ENCODE data around the gene MOB3A.
"Not testable (repeated sequence)": the region's sequence is repeated elsewhere in the genome, so short reads cannot be mapped to it uniquely, and the experiment has no call there.

Gene MOB3A

DNA sequence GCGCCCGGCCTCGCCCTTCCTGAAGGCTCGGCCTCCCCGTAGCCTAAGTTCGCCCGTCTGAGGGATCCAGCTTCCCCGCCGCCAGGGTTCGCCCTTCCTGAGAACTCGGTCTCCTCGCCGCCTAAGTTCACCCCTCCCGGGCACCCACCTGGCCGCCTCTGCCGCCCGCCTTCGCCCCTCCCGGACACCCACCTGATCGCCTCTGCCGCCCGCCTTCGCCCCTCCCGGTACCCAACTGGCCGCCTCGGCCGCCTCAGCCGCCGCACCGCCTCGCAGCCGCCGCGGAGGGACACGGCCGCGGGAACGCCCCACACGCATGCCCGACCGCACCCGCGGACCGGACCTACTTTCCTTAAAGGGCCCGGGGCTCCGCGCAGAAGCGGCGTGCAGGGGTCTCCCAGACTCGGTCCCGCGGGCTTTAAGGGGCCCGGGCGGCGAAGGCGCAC is at the start of gene MOB3A:
Gene MOB3A, minus strand, starts transcription at position 293 of the 446 bp plus-strand sequence. CDS start 17,766 bp downstream, outside the sequence.
- no peak for DNase-seq

GRCh38 chr19:2145831-2146241 is 49.7 kb upstream of the MOB3A start:
- no peak for DNase-seq

GRCh38 chr19:2144190-2144589 is 48.1 kb upstream of the MOB3A start:
- no peak for DNase-seq

DNA sequence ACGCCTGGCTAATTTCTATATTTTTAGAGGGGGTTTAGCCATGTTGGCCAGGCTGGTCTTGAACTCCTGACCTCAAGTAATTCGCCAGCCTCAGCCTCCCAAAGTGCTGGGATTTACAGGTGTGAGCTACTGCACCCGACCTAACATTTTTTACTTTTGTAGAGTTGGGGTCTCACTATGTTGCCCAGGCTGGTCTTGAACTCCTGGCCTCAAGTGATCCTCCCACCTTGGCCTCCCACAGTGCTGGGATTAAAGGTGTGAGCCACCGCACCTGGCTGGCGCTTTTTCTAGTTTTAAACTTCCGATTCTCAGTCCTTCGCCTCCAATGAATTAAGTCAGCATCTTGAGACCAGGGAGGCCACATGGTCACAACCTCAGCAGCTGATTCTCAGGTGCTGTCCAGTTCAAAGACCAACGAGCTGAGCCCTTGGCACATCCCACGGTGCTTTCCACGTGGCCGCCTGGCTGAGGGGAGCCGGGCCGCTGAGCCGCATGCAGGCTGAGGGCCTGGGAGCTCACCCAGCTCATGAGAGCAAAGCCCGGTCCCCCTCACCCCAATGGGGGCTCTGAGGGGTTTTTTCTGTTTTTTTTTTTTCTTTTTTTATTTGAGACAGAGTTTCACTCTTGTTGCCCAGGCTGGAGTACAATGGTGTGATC is 46.2 kb upstream of the MOB3A start:
- no peak for DNase-seq

DNA sequence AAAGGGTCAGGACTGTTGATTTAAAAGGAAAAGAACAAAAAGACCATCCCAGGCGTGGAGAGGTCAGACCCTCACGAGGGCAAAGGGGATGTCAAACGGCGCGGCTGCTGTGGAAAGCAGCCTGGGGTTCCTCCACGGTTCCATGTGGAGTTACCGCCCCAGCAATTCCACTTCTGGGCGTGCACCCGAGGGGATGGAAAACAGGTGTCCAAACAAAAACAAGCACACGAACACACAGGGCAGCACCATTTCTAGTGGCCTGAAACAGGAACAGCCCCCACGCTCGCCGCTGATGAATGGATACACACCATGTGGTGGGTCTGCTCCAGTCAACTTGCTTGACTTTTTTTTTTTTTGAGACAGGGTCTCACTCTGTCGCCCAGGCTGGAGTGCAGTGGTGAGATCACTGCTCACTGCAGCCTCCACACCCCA is 44.0 kb upstream of the MOB3A start:
- no peak for DNase-seq

- DNase-seq = no peak
Observed at GRCh38 chr19:2139385-2140137, 43.4 kb upstream of the MOB3A start.

- DNase-seq = no peak
Observed at GRCh38 chr19:2138061-2138728, 42.1 kb upstream of the MOB3A start.

DNA sequence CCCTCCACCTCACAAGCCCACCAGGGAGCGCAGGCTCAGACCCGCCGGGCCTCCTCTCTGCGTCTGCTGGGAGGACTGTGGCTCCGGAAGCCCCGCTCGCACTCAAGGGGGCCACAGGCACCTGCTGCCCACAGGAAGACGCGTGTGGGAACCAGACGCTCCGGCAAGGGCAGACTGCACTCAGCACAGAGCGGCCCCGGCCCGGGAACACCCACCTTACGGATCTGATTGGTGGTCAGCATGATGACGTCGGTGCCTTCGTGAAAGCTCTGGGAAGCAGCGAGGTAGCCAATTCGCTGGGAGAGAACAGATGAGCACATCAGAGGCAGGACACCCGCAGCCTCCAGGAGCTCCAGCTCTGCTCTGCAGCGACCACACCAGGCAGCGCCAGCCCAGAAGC is 40.7 kb upstream of the MOB3A start:
- DNase-seq = no peak

DNA sequence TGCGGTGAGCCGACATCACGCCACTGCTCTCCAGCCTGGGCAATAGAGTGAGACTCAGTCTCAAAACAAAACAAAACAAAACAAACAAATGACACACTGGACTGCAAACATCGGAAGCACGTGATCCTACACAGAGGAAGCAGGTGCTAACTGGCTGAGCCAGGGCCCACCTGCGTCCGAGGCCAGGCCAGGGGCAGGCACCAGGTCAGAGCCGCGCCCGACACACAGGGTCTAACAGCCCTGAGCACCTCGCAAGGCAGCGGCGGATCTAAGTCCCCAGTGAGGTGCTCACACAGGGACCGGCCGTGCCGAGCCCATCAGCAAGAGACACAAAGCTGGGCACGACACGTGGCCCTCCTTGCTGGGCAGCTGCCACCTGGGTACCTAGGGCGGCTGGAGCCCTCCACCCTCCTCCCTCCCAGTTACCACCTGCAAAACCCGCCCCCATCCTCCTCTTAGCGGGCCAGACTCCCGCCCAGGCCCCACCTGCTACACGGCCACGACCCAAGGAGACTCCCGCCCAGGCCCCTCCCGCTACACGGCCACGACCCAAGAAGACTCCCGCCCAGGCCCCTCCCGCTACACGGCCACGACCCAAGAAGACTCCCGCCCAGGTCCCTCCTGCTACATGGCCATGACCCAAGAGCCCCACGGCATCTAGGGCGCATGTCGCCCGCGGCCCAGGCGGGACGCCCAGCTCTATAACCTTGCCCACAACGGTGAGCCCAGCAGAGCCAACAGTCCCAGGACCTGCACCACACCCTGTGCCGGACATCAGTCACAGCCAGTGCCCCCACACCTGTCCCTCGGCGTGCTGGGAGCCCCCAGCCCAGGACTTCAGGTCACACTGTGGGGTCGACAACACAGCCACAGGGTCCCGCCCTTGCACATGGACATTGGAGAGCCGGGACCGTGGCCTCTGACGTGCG is 39.6 kb upstream of the MOB3A start:
- no peak for DNase-seq

DNA sequence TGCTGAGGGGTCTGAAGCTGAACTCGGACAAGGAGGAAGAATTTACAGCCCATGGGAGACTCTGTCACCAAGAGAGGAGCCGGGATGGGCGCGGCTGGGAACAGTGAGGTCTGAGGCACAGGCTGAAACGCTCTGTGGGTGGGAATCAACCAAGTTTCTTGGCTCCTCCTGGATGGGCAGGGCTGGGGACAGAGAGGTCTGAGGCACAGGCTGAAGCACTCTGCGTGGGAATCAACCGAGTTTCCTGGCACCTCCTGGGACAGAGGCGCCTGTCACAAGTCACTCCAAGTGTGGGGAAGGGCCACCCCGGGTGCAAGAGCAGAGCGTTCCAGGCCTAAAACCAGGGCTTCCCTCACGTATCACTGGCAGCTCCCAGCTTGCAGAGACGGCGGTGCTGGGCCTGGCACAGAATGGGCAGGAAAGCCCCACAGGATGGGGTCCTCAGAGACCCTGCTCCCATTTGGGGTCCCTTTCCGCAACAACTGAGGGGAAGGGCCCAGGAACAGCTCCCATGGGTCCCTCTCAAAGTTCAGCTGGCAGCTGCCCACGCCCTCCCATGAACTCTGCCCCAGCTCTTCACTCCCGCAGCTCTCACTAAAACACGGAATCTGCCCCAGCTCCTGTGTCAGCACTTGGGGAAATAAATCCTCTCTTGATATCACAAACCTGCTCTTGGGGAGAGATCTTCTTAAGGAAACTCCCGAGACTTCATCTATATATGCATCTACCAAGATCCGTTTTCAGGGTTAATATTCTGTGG is 36.8 kb upstream of the MOB3A start:
- no peak for DNase-seq

DNA sequence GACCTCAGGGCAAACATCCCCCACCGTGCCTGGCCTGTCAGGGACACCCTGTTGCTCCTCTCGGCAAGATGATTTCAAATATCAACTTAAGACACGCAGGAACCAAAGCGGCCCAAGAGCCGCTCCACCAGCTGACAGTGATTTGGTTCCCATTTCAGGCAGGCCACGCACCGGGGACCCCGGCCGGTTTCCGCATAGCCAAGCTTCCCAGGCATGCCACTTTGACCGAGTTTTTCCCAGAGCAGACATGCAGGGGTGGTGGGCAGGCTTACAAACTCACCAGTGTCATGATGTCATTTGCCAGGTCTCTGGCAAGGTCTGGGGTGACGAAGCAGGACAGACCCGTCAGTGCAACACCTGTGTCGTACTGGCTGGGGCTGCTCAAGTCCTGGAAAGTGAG is 36.1 kb upstream of the MOB3A start:
- DNase-seq = no peak

GRCh38 chr19:2131012-2131975 is 35.2 kb upstream of the MOB3A start:
- DNase-seq = not testable (repeated sequence)

GRCh38 chr19:2129892-2130770 is 34.0 kb upstream of the MOB3A start:
- DNase-seq = no peak

DNA sequence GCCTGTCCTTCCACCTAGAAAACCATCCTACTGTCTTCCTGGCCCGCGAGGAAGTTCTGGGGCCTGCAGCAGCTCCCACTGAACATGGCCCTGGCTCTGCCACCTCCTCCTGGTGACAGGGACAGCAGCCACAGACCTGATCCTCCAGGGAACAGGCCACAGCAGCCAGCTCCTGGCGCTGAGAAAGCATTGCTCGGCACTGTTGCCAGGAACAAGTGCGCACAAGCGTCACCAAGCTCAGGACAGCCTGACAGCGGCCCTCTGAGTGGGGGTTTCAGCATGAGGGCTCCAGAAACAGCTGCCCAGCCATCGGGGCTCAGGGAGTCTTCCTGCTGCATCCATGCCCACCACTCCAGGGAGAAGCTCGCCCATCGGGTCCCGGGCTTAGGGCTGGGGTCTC is 33.4 kb upstream of the MOB3A start:
- DNase-seq = no peak

DNA sequence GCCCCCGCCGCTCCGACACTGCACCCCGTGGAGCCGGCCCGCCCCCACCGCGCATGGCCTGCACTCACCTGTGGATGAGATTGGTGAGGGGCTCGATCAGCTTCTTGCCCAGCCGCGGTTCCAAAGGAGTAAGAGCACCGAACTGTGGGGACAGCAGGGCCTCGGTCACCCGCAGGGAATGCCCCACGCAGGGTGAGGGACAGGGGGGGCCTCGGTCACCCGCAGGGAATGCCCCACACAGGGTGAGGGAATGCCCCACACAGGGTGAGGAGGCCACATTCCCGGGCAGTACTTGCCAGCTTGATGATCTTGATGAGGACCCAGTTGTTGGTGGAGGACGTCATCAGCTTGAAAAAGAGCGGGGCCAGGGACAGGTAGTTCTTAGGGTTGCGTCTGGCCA is 32.9 kb upstream of the MOB3A start:
- DNase-seq = no peak

GRCh38 chr19:2128252-2128651 is 32.1 kb upstream of the MOB3A start:
- not testable (repeated sequence) for DNase-seq

GRCh38 chr19:2127758-2128157 is 31.6 kb upstream of the MOB3A start:
- no peak for DNase-seq

DNA sequence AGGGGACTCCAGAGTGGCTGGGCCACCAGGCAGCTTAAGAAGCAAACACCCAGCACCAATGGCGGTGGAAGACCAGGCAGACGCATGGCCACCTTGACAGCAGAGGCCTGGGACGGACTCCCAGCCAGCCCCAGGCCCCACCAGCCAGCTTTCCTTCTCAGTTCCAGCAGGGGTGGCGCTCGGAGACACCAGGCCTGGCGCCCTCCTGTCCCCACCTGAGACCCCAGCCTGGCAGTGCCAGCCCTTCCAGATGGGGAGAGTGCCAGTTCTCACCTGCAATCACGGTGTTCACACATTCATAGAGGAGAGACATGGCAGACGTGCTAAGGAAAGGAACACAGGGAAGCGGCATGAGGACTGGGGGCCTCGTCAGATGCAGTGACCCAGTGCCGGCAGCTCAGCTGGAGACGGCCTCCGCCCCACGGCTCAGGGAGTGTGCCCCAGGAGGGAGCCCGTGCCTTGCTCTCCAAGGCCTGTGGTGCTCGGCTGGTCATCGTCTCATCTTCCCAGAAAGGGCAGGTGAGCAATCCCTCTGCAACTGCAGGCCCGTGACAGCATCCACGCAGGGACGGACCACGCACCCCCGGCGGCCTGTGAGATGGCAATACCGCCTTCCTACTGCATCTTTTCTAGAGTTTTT is 30.9 kb upstream of the MOB3A start:
- DNase-seq = no peak
